Keratinocyte (primary cell): ENCODE results near the gene STK16. TPM values are rescaled to one million over a fixed set of nuclear protein-coding genes. Genes with fewer than 3 reads are reported as not detected.

ENCODE experiments used
- DNase-seq: peaks from one replicate; pipeline ENCODE4 v3.0.0-alpha.2; 2011; ENCODE audit warnings: low read depth, missing footprints, low spot score
- FAIRE-seq: peaks from 2 replicates; lab custom pipeline; 2011; peaks lifted over from hg19 to GRCh38; lab: Jason Lieb, UNC
- H2AFZ ChIP-seq: 2 replicates; pipeline ENCODE4 v1.6.0; 2012; ENCODE audit warnings: low read length, control low read depth, inconsistent platforms; ENCODE audit not compliant: control insufficient read depth
- H3K27ac ChIP-seq: 2 replicates; pipeline ENCODE4 v1.5.1; 2011; ENCODE audit warnings: low read length; ENCODE audit not compliant: control insufficient read depth, insufficient read depth
- H3K27me3 ChIP-seq: 3 replicates; pipeline ENCODE4 v1.6.0; 2011; ENCODE audit warnings: low read length; ENCODE audit not compliant: control insufficient read depth, insufficient read depth; ENCODE audit errors: extremely low read depth
- H3K36me3 ChIP-seq, 2 experiments: 2 replicates in 1 of 2; 3 replicates in 1 of 2; pipeline ENCODE4 v1.5.1; 2011; ENCODE audit warnings: low read length in 2 of 2, mild to moderate bottlenecking in 1 of 2; ENCODE audit not compliant: control insufficient read depth in 2 of 2, insufficient read depth in 2 of 2; ENCODE audit errors: extremely low read depth in 1 of 2
- H3K4me1 ChIP-seq: 3 replicates; pipeline ENCODE4 v1.5.1; 2011; ENCODE audit warnings: low read length; ENCODE audit not compliant: control insufficient read depth, insufficient read depth; ENCODE audit errors: extremely low read depth
- H3K4me2 ChIP-seq: 3 replicates; pipeline ENCODE4 v1.6.0; 2011; ENCODE audit warnings: low read depth, low read length; ENCODE audit not compliant: control insufficient read depth, insufficient read depth; ENCODE audit errors: extremely low read depth
- H3K4me3 ChIP-seq, 3 experiments: fragments of 200-600 bp in 1 of 3; sonication (generic) in 1 of 3; 2 replicates in 2 of 3; 3 replicates in 1 of 3; pipeline ENCODE4 v1.5.1; 2011 to 2016; ENCODE audit warnings: low read length in 3 of 3, mild to moderate bottlenecking in 3 of 3, control low read depth in 2 of 3, inconsistent platforms in 1 of 3, low read depth in 1 of 3, mixed read lengths in 1 of 3, mixed run types in 1 of 3, moderate library complexity in 1 of 3; ENCODE audit not compliant: control insufficient read depth in 2 of 3, insufficient read depth in 2 of 3; ENCODE audit errors: extremely low read depth in 1 of 3
- H3K79me2 ChIP-seq: 2 replicates; pipeline ENCODE4 v1.6.0; 2012; ENCODE audit warnings: low read length; ENCODE audit not compliant: control insufficient read depth, insufficient read depth
- H3K9ac ChIP-seq: 3 replicates; pipeline ENCODE4 v1.6.0; 2011; ENCODE audit warnings: low read length; ENCODE audit not compliant: control insufficient read depth, insufficient read depth; ENCODE audit errors: extremely low read depth
- H3K9me1 ChIP-seq: 3 replicates; pipeline ENCODE4 v1.6.0; 2011; ENCODE audit warnings: low read length; ENCODE audit not compliant: control insufficient read depth, insufficient read depth; ENCODE audit errors: extremely low read depth
- H3K9me3 ChIP-seq: 2 replicates; pipeline ENCODE4 v1.5.1; 2012; ENCODE audit warnings: low read depth, low read length; ENCODE audit not compliant: control insufficient read depth
- H4K20me1 ChIP-seq: 3 replicates; pipeline ENCODE4 v1.6.0; 2011; ENCODE audit warnings: low read length; ENCODE audit not compliant: control insufficient read depth, insufficient read depth; ENCODE audit errors: extremely low read depth
- CTCF ChIP-seq, 3 experiments: IDR thresholded peaks in 1 of 3; conservative IDR thresholded peaks in 1 of 3; optimal IDR thresholded peaks in 1 of 3; 2 replicates in 2 of 3; 3 replicates in 1 of 3; pipeline versions ENCODE3 to v1.5.1; 2011; ENCODE audit warnings: low read length in 3 of 3, mild to moderate bottlenecking in 3 of 3, moderate library complexity in 2 of 3, control low read depth in 1 of 3, inconsistent platforms in 1 of 3; ENCODE audit not compliant: insufficient read depth in 2 of 3; ENCODE audit errors: extremely low read depth in 1 of 3
- EZH2 ChIP-seq: IDR thresholded peaks from one replicate; pipeline ENCODE4 v1.6.1; 2012; ENCODE audit warnings: inconsistent platforms, mild to moderate bottlenecking, low read length, moderate library complexity
- dilution Hi-C: fragments of 300-500 bp; cut with MboI; formaldehyde crosslinking; loops from one replicate; pipeline ENCODE4 v1.7.0; 2020; ENCODE audit warnings: low sequenced_read_pairs; ENCODE audit not compliant: extremely low pct_ligation_motif_present
- polyA plus RNA-seq, 5 experiments: library from polyadenylated mRNA; depleted of rRNA in 3 of 5; stranded (reverse) in 3 of 5; stranded (forward) in 1 of 5; unstranded in 1 of 5; fragments of >200 nt; gene quantifications; 1 replicate in 1 of 5; 2 replicates in 3 of 5; 3 replicates in 1 of 5; pipeline versions ENCODE4 v1.2.1 to v1.2.3, GENCODE V29; 2011 to 2012; ENCODE audit warnings: missing spikeins in 2 of 5, low read depth in 1 of 5, low replicate concordance in 1 of 5

STK16 gene
- polyA plus RNA-seq, 1 donor (not counting 4 experiments of a cell fraction or from before 2014, with no cell fraction given), result 35.8 TPM

DNA sequence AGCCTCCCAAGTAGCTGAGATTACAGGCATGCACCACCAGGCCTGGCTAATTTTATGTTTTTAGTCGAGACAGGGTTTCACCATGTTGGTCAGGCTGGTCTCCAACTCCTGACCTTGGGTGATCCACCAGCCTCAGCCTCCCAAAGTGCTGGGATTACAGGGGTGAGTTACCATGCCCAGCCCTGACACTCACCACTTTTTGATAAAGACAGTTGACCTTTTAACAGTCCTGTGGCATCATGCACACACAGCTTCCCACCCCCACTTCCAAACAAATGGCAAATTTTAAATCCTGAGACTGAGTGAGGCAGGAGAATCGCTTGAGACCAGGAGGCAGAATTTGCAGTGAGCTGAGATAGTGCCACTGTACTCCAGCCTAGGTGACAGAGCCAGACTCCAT, 27.7 kb downstream of the STK16 start:
- Histone ChIP-seq H2AFZ (no peak overlapping the region), H3K9me1 (no peaks in the 10 kb centered on the region), H3K4me2 (no peak overlapping the region), H3K4me1 (peaks cover 48% of the 10 kb centered on the region), H3K79me2 (no peaks in the 10 kb centered on the region), H3K27ac (peak overlapping the region; percentile 100), H3K36me3 (no peaks in the 10 kb centered on the region), H4K20me1 (no peaks in the 10 kb centered on the region), H3K9me3 (no peaks in the 10 kb centered on the region), H3K27me3 (no peaks in the 10 kb centered on the region), H3K9ac (no peak overlapping the region), H3K4me3 (no peak overlapping the region)
- FAIRE-seq (no peak), DNase-seq (no peak)
- dilution Hi-C loops, result no loop called here
- TF ChIP-seq CTCF (optimal IDR thresholded peaks at IDR 0.05 in 1 of 3, IDR thresholded peaks at IDR 0.05 in 1 of 3, conservative IDR thresholded peaks at IDR 0.05 in 1 of 3; ENCODE audit: extremely low read depth in 1 of 3, insufficient read depth in 2 of 3, low read length in 3 of 3), result no peak
- TF ChIP-seq EZH2, result no peak

DNA sequence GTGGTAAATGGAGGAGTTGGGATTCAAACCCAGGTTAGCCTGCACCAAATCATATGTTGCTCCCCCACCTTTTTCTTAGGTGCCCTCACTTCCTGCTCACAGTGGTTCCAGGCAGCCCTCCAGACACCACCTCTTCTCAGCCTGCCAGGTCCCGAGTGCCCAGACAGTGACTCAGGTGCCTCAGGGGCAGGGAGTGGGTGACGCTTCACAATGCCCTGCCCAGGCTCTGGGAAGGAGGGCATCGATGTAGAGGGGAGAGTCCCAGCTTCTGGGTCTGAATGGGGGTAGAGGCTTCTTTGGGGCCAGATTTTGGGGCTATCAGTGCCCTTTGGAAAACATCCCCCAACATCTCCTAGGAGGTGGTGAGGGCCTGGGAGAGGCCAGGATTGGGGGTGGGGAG, 28.7 kb downstream of the STK16 start:
- Histone ChIP-seq H3K9ac (peak overlapping the region; percentile 96), H3K9me1 (no peaks in the 10 kb centered on the region), H3K4me1 (peaks cover 57% of the 10 kb centered on the region), H3K4me2 (peak overlapping the region; percentile 88), H3K36me3 (no peaks in the 10 kb centered on the region), H4K20me1 (no peaks in the 10 kb centered on the region), H3K9me3 (no peaks in the 10 kb centered on the region), H3K4me3 (peak overlapping the region; percentile 4 to 65 (median 64)), H2AFZ (peak overlapping the region; percentile 50), H3K79me2 (no peaks in the 10 kb centered on the region), H3K27me3 (no peaks in the 10 kb centered on the region), H3K27ac (peak overlapping the region; percentile 100)
- FAIRE-seq, result peak; percentile 93
- DNase-seq, result peak; percentile 96
- TF ChIP-seq CTCF (optimal IDR thresholded peaks at IDR 0.05 in 1 of 3, IDR thresholded peaks at IDR 0.05 in 1 of 3, conservative IDR thresholded peaks at IDR 0.05 in 1 of 3; ENCODE audit: extremely low read depth in 1 of 3, insufficient read depth in 2 of 3, low read length in 3 of 3) (no peak), EZH2 (no peak)
- dilution Hi-C loops, result no loop called here
